HG03558 (cell line): Measurements from ENCODE around the gene ERVV-1.
"Not testable (repeated sequence)": the region's sequence is repeated elsewhere in the genome, so short reads cannot be mapped to it uniquely, and the experiment has no call there.

Source experiments
- ATAC-seq: cut with Tn5 transposase; IDR thresholded peaks from one replicate; pipeline ENCODE4 v1.9.1; 2021; ENCODE audit warnings: moderate number of reproducible peaks; ENCODE audit not compliant: unreplicated experiment; ENCODE audit errors: extremely low read depth

Gene ERVV-1, protein sequence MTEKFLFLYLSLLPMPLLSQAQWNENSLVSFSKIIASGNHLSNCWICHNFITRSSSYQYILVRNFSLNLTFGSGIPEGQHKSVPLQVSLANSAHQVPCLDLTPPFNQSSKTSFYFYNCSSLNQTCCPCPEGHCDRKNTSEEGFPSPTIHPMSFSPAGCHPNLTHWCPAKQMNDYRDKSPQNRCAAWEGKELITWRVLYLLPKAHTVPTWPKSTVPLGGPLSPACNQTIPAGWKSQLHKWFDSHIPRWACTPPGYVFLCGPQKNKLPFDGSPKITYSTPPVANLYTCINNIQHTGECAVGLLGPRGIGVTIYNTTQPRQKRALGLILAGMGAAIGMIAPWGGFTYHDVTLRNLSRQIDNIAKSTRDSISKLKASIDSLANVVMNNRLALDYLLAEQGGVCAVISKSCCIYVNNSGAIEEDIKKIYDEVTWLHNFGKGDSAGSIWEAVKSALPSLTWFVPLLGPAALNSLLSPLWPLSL

DNA sequence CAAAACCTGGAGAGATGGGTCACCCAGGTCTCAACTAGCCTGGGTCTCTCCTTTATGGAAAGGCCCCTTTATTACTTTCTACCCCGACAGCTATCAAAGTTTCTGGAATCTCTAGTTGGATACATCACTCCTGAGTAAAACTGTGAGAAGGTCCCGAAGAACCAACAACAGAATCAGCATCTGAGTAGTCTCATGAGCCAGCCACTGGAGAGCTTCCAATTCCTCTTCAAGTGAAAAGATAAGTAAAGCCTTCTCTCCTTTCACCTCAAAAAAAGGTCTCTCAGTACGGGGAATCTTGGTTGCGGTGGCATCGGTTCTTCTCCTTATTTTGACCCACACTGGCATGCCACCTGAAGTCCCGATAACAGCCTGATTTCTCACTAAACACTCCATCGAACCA, at the start of gene ERVV-1:
TSS of gene ERVV-1 (plus strand) at position 301 of the 400 bp plus-strand sequence. CDS start 170 bp downstream, outside the sequence.
- ATAC-seq: no peak

DNA sequence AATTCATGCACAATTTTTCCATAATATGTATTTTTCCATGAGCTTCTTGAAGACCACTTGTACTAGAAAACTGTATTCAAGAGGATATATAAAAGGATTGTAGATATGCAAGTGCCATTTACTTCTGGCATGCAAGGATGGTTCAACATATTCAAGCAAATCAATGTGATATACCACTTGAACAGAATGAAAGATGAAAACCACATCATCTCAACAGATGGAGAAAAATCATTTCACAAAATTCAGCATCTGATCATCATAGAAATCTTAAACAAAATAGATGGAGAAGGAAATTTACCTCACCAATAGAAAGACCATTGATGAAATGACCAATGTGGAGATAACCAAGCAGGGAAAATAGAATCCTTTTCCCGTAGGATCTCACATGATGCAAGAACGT, 45.9 kb upstream of the ERVV-1 start:
- no peak for ATAC-seq

DNA sequence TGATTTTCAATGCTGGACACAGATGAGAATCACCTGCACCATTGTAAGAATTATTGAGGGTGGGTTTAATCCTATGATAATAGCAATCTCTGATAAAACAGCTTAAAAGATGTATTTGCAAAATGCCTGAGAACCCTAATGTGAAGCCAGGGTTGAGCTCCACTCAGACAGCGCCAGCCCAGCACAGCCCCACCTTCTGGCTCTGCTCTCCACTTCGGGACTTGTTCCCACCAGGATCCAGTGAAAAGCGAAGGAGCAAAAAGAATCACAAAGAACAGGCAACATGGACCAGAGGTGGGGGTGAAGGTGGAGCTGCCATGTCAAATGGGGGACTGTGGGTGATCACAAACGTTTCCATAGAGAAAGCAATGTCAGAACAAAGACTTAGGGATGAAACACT, 32.4 kb upstream of the ERVV-1 start:
- ATAC-seq: no peak

DNA sequence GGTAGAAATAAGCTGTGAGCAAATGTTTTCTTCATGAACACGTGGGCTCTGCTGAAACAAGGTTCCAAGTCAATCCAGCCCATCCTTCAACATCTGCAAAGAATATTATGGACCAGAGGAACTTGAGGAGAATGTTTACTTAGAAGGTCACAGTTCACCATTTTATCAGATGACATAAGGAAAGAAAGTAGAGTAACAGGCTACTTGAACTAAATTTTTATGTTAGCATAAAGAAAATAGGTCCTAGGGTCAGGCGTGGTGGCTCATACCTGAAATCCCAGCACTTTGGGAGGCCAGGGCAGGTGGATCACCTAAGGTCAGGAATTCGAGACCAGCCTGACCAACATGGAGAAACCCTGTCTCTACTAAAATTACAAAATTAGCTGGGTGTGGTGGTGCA, 30.6 kb upstream of the ERVV-1 start:
- ATAC-seq: not testable (repeated sequence)

DNA sequence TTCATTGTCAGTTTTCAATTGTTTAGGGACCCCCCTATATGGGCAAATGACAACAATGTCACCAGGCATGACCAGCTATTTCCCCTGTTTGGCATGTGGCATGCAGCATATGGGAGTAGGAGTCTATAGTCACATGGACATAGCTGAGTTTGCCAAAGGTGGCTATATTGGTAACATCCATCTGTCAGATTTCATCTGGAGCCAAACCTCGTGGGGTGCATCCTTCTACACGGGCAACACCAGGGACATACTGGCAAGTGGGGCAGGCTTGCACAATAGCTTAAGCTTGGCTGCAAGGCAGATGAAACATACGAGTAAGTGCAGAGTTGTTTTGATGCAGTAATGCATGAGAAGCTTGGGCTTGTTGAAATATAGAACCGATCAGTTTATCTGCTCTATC, 26.5 kb upstream of the ERVV-1 start:
- ATAC-seq: no peak

DNA sequence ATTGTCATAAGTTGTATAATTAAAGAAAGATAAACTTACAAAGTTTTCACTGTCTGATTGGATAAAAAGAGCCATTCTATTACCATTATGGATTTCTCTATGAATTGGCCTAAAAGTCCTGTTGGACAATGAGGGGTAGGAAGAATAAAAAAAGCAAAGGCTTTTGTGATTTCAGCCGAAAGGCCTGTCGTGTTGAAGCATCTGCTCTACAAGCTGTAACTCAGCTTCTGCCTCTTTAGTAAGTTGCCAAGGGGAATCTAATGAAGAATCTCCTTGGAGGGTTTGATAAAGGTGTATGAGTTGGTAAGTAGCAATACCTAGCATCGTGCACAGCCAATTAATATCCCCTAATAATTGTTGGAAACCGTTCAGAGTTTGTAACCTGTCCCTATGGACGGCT, 25.2 kb upstream of the ERVV-1 start:
- ATAC-seq: no peak

DNA sequence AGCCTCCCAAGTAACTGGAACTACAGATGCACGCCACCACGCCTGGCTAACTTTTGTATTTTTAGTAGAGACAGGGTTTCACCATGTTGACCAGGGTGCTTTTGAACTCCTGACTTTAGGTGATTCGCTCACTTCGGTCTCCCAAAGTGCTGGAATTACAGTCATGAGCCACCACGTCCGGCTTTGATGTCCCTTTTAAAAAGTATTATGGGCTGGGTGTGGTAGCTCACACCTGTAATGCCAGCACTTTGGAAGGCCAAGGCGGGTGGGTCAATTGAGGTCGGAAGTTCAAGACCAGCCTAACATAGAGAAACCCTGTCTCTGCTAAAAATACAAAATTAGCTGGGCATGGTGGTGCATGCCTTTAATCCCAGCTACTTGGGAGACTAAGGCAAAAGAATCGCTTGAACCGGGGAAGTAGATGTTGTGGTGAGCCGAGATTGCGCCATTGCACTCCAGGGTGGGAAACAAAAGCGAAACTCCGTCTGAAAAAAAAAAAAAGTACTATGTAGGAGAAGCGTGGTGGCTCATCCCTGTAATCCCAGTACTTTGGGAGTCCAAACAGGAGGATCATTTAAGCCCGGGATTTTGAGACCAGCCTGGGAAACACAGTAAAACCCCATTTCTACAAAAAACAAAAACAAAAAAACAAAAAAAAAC, 22.8 kb upstream of the ERVV-1 start:
- no peak for ATAC-seq

DNA sequence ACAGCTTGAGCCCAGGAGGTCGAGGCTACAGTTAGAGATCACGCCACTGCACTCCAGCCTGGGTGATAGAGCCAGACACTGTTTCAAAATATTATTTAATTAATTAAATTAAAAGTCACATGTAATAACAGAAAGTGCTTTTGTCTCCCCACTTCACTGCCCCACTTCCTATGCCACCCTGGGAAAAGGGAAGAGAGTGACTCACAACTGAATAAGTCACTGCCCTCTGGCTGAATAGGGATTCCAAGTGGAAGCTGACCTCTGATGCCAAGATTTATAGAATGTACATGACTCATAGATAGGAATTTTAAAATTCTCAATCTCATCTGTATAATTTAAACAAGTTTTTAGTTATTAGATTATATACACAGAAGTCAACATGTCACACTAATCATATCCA, 22.2 kb upstream of the ERVV-1 start:
- ATAC-seq: no peak

DNA sequence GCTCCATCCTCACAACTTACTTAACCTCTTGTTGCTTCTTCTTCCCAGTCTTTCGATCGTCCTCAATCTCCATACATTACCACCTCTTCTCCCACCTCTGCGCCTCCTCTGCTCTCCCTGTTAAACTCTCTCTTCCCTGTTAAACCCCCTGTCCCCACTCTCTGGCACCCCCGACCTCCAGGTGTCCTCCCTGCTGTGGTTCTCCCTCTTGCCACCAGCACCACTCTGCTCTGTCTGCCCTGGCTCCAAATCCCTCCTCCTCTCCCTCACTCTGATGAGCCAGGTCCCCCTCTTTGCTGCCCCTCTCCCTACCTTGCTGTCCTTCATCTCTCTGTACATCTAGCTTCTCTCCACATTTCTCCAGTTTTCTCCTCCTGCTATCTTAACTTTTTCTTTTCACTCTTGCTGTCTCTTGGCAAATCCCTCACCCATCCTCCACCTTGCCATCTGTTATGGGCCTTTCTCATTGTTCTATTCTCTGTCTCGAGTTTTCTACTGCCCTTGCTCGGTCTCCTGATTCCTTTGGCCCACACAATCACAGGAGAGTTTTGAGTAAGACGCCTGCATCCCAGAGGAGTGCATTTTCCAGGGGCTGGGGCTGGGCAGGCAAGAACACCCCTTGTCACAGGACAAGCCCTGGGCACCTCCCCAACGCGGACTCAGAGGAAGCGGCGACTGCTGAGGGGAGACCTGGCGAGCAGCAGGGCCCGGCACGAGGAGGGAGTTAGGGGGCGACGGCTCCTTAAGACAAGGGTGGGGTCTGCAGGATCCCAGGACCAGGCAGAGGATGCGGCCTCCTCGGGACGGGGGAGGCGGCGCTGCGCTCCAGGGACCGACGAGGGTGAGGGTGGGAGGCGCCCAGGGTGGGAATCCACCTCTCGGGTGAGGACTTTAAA, 21.4 kb upstream of the ERVV-1 start:
- ATAC-seq: no peak

DNA sequence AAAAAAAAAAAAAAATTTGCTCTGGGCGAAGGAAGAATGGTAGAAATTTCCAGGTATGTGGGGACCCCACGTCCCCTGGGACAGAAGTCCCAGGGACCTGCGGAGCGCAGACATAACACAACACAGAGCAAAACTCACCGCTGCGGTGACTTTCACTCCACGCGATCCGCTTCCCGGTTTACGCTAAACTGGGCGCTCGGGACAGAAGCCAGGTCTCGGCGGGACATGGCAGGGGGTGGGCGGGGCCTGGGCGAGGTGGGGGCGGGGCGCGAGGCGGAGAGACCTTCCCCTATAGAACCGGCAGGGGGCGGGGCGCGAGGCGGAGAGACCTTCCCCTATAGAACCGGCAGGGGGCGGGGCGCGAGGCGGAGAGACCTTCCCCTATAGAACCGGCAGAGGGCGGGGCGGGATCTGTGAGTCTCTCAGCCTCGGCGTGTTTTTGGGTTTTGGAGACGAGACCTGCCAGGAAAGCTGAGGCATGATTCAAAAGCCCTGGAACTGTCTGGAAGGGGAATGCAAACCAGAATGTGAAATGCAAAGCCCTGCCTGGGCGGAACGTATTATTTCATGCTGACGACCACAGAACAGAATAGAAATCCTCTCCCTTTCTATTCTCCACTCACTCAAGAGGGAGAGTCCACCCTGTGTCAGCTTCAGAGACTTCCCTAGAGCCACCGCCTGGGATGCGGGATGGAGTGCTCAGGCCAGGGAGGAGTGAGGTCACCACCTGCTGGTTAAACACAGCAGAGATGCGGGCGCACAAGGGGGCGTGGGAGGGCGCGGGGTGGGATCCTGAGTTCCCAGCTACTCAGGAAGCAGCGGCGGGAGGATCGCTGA, 20.2 kb upstream of the ERVV-1 start:
- no peak for ATAC-seq

DNA sequence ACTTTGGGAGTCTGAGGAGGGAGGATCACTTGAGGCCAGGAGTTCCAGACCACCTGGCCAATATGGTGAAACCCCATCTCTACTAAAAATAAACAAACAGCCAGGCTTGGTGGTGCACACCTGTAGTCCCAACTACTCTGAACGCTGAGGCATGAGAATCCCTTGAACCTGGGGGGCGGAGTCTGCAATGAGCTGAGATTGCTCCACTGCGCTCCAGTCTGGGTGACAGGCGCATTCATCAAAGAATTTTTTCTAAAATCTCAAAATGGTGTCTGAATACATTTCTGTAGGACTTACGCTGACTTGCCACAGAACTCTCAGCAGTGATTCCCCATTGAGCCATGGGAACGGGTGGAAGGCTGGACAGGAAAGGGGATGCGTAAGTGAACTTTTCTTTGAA, 18.0 kb upstream of the ERVV-1 start:
- no peak for ATAC-seq

DNA sequence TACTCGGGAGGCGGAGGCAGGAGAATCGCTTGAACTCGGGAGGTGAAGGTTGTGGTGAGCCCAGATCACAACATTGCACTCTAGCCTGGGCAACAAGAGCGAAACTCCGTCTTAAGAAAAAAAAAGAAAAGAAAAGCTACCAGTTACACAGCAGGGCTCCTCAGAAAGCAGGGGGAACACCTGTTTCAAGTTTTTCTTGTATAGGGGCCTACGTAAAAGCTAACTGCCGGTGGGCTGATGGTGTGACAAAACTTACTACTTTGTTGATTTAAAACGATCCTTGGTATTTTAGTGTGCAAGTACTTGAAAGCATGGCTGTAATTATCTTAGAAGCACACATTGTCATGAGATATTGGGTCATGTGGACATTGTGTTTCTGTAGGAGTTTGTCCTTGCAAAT, 15.7 kb upstream of the ERVV-1 start:
- ATAC-seq: no peak

DNA sequence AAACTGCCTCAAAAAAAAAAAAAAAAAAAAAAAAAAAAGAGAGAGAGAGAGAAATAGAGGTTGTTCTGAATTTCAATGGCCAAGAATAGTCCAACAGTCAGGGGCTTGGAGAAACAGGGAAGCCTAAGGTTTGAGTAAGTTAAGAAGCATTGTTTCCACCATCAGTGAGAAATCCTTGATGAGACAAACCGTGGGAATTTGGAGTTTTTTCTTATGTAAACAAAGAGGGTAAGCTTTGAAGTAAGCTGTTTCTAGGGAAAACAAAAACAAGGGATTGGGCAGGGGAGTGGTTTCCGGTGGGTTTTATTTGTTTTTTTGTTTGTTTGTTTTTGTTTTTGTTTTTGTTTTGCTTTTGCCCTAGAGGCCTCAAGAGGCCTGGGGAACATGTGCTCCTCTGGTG, 11.2 kb upstream of the ERVV-1 start:
- no peak for ATAC-seq

DNA sequence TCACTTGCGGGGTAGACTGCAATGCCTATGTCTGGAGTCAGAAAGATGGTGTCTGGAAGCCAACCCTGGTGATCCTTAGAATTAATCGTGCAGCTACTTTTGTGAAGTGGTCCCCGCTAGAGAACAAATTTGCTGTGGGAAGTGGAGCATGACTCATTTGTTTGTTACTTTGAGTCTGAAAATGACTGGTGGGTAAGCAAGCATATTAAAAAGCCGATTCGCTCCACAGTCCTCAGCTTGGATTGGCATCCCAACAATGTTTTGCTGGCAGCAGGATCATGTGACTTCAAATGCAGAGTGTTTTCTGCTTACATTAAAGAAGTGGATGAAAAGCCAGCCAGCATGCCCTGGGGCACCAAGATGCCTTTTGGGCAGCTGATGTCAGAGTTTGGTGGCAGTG, 9.5 kb upstream of the ERVV-1 start:
- ATAC-seq: no peak

DNA sequence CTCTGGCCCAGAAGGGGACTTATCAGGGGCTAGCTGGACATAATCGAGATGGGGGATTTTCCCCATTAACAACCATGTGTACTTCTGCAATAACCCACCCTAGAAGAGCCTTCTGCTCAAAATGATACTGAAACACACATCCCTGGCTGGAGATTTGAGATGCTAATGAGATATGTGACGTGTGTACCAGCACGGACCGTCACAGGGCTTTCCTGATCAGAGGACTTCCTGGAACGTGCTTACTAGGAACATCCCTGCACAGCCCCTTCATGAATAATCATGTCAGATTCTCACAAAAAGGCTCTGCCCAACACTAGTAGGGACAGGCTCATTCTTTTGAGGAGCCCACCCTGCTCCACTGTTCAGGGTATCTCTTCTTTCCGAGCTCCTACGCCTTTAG, 6.5 kb upstream of the ERVV-1 start:
- ATAC-seq: no peak

DNA sequence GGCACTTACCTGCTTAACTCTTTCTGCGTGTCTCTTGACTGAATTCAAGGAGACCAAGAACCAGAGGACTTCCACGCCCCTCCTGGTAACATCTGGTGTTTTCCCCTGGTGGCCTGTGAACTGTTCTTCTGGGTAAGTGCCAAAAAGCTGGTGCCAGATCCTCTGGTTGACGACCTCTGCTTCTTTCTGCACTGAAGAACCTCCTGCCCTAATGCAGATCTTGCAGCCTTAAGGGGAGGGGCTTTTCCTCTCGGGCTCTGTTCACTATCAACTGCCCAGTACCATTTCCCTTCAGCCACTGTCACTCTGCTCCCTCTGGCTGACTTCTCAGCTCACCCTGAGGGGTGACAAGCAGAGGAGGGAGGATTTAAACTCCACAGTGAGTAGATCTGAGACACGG, 6.1 kb upstream of the ERVV-1 start:
- ATAC-seq: no peak

DNA sequence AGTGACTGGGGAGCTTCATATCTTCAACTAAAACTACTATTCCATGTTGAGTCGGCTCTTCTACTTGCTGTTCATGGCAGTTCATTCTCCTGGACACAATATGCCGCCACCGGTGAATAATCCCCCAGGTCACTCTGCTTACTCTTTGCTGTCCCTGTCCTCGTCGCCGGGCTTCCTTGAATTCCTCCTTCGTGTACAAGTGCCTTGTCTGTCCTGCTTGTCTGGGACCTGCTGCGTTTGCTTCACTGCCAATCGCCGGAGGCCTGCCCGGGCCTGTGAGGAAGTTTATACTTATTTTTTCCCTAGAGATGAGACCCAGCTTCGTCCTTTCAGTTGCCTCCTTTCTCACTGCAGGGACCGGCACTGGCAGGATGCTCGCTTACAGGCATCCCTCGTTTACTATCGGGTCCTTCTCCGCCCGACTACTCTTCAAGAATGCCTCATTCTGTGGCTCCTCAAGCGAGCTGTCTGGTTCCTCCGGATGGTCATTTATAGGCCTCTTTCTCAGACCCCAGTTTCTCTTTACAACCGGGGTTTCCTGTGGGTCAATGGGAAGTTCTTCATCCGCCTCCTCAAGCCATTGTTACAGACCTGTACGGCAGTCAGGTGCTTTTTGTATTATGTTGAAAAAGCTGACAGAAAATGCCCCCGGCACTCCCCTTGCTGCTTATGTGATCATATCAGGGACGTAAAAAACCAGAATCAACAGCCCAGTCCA, 5.5 kb upstream of the ERVV-1 start:
- no peak for ATAC-seq

DNA sequence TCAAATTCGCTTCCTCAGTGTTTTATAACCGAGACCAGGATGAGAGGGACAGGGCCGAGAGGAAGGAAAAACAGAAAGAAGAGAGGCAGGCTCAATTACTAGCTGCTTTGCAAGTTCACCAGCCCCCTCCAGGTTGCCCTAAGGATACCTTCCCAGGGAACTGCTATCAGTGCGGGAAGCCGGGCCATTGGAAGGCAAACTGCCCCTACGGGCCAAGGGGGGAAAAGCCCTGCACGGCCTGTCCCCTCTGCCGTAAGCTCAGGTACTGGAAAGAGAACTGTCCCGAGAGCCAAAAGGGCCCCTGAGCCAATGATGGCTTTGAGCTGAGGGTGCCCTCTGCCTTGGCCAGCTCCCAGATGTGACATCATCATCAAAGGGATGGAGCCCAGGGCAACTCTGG, 3.2 kb upstream of the ERVV-1 start:
- no peak for ATAC-seq

DNA sequence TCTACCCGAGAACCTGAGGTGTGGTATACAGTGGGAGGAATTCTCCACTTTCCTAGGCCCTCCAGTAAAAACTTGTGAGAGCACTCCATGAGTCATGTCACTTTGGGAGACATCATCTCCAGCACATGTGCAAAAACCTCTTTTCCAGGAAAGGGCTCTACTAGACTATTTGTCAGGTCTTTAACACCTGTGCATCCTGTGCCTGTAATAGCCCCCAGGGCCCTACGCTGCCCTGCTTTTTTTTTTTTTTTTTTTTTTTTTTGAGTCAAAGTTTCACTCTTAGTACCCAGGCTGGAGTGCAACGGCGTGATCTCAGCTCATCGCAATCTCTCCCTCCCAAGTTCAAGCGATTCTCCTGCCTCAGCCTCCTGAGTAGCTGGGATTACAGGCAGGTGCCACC, 1.7 kb upstream of the ERVV-1 start:
- ATAC-seq: no peak
